ENCODE results near the gene ZNF780B.

DNA sequence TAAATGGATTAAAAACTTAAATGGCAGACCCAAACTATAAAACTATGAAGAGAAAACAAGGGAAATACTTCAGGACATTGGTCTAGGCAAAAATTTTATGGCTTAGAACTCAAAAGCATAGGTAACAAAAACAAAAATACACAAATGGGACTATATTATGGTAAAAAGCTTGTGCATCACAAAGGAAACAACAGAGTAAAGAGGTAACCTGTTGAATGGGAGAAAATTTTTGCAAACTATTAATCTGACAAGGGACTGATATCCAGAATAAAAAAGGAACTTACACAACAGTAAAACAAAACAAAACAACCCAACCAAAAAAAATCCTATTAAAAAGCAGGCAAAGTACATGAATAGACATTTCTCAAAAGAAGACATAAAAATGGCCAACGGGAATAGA is 68.4 kb downstream of the ZNF780B start:
- TF ChIP-seq, protein P1, sequence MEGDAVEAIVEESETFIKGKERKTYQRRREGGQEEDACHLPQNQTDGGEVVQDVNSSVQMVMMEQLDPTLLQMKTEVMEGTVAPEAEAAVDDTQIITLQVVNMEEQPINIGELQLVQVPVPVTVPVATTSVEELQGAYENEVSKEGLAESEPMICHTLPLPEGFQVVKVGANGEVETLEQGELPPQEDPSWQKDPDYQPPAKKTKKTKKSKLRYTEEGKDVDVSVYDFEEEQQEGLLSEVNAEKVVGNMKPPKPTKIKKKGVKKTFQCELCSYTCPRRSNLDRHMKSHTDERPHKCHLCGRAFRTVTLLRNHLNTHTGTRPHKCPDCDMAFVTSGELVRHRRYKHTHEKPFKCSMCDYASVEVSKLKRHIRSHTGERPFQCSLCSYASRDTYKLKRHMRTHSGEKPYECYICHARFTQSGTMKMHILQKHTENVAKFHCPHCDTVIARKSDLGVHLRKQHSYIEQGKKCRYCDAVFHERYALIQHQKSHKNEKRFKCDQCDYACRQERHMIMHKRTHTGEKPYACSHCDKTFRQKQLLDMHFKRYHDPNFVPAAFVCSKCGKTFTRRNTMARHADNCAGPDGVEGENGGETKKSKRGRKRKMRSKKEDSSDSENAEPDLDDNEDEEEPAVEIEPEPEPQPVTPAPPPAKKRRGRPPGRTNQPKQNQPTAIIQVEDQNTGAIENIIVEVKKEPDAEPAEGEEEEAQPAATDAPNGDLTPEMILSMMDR (IDR thresholded peaks at IDR 0.05), result no peak
- TF ChIP-seq POLR2A (IDR thresholded peaks at IDR 0.05), result no peak
